Measurements from ENCODE around the gene EFCAB6.

DNA sequence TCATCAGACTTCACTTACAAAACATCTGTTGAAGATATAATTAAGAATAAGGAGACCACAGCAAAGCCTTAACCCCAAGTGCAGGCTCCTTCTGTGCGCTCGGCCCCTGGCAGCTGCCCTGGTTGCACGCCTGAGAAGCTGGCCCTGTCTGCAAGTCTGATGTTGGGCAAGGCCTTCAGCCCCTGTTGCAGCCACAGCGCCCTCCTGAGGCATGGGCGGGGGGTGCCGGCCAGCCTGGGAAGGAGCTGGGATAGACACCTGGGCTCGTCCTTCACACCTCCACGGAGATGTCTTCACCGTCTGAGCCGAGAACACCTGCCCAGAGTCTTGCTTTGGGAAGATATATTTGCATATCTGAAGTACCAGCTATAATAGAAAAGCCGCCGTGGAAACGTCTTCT is 296.2 kb downstream of the EFCAB6 start:
- TF ChIP-seq POLR3A (IDR thresholded peaks at IDR 0.05; ENCODE audit: borderline replicate concordance, extremely low read depth, insufficient read depth, insufficient read length) (no peak), SMARCA4 (IDR thresholded peaks at IDR 0.05) (no peak), SP2 (IDR thresholded peaks at IDR 0.05; ENCODE audit: extremely low read depth, low read depth, low read length, poor library complexity, severe bottlenecking) (no peak), PATZ1 (CRISPR knock-in tag; IDR thresholded peaks at IDR 0.05; ENCODE audit: borderline replicate concordance) (no peak), RNF2 (IDR thresholded peaks at IDR 0.05) (no peak), CTCF (IDR thresholded peaks at IDR 0.05 in 2 of 3, conservative IDR thresholded peaks at IDR 0.05 in 1 of 3; ENCODE audit: insufficient read depth in 2 of 3, low read depth in 1 of 3, low read length in 3 of 3) (peak; percentile 17 to 33 (median 33); a peak in 3 of 6 replicates), ZNF232 (CRISPR knock-in tag; IDR thresholded peaks at IDR 0.05) (no peak), TAF1 (IDR thresholded peaks at IDR 0.05; ENCODE audit: control insufficient read depth, extremely low read depth, insufficient read depth, low read length, severe bottlenecking) (no peak), POLR2A (conservative IDR thresholded peaks at IDR 0.05) (no peak), U2AF1 (optimal IDR thresholded peaks at IDR 0.05; ENCODE audit: low read depth, low read length) (no peak), ZNF3 (CRISPR knock-in tag; IDR thresholded peaks at IDR 0.05) (no peak), ZNF449 (CRISPR knock-in tag; IDR thresholded peaks at IDR 0.05) (no peak)

All from K562 (cell line).